GM23338 (cell line): Measurements from ENCODE around the gene RAB15.

Experiments
- CREB1 ChIP-seq: fragments of 250-450 bp; sonication (Bioruptor Pico); IDR thresholded peaks from 2 replicates; pipeline ENCODE4 v1.5.0; 2020; ENCODE audit warnings: low read depth, mild to moderate bottlenecking, moderate library complexity
- CTCF ChIP-seq, 2 experiments: fragments of 200-600 bp in 1 of 2; sonication (generic) in 1 of 2; conservative IDR thresholded peaks; 2 replicates each; pipeline versions ENCODE4 v1.5.1 to v1.6.1; 2016 to 2017; ENCODE audit warnings: antibody characterized with exemption in 2 of 2, low read depth in 2 of 2, mild to moderate bottlenecking in 2 of 2, moderate library complexity in 1 of 2
- EZH2 ChIP-seq: fragments of 200-600 bp; sonication (generic); IDR thresholded peaks from one replicate; pipeline ENCODE4 v1.8.0; 2017; ENCODE audit warnings: antibody characterized with exemption, mild to moderate bottlenecking, low read depth; ENCODE audit not compliant: unreplicated experiment
- EZH2phosphoT487 ChIP-seq: fragments of 200-600 bp; sonication (generic); IDR thresholded peaks from one replicate; pipeline ENCODE4 v1.8.1; 2018; ENCODE audit warnings: antibody characterized with exemption; ENCODE audit not compliant: unreplicated experiment
- JUNB ChIP-seq: IDR thresholded peaks from one replicate; pipeline ENCODE4 v1.6.1; 2016; ENCODE audit warnings: antibody characterized with exemption; ENCODE audit not compliant: unreplicated experiment
- POLR2AphosphoS5 ChIP-seq: IDR thresholded peaks from 2 replicates; pipeline ENCODE4 v1.6.1; 2016; ENCODE audit warnings: antibody characterized with exemption, low read depth
- TF ChIP-seq, protein P1 (sequence below): IDR thresholded peaks from one replicate; pipeline ENCODE4 v1.6.1; 2018; ENCODE audit warnings: antibody characterized with exemption; ENCODE audit not compliant: unreplicated experiment
- TF ChIP-seq, protein P2 (sequence below): IDR thresholded peaks from 2 replicates; pipeline ENCODE4 v1.6.1; 2016; ENCODE audit warnings: antibody characterized with exemption

GRCh38 chr14:65007202-65007601 is 35.1 kb upstream of the RAB15 start:
- TF ChIP-seq EZH2phosphoT487 (no peak), POLR2AphosphoS5 (no peak), CTCF (conservative IDR thresholded peaks at IDR 0.05; ENCODE audit: low read depth in 2 of 2) (no peak), EZH2 (no peak), CREB1 (CRISPR knock-in tag) (no peak), JUNB (no peak)
- TF ChIP-seq, protein P1, sequence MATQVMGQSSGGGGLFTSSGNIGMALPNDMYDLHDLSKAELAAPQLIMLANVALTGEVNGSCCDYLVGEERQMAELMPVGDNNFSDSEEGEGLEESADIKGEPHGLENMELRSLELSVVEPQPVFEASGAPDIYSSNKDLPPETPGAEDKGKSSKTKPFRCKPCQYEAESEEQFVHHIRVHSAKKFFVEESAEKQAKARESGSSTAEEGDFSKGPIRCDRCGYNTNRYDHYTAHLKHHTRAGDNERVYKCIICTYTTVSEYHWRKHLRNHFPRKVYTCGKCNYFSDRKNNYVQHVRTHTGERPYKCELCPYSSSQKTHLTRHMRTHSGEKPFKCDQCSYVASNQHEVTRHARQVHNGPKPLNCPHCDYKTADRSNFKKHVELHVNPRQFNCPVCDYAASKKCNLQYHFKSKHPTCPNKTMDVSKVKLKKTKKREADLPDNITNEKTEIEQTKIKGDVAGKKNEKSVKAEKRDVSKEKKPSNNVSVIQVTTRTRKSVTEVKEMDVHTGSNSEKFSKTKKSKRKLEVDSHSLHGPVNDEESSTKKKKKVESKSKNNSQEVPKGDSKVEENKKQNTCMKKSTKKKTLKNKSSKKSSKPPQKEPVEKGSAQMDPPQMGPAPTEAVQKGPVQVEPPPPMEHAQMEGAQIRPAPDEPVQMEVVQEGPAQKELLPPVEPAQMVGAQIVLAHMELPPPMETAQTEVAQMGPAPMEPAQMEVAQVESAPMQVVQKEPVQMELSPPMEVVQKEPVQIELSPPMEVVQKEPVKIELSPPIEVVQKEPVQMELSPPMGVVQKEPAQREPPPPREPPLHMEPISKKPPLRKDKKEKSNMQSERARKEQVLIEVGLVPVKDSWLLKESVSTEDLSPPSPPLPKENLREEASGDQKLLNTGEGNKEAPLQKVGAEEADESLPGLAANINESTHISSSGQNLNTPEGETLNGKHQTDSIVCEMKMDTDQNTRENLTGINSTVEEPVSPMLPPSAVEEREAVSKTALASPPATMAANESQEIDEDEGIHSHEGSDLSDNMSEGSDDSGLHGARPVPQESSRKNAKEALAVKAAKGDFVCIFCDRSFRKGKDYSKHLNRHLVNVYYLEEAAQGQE: no peak
- TF ChIP-seq, protein P2, sequence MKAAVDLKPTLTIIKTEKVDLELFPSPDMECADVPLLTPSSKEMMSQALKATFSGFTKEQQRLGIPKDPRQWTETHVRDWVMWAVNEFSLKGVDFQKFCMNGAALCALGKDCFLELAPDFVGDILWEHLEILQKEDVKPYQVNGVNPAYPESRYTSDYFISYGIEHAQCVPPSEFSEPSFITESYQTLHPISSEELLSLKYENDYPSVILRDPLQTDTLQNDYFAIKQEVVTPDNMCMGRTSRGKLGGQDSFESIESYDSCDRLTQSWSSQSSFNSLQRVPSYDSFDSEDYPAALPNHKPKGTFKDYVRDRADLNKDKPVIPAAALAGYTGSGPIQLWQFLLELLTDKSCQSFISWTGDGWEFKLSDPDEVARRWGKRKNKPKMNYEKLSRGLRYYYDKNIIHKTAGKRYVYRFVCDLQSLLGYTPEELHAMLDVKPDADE: no peak
